Psoas muscle (tissue), 8 donors: ENCODE measurements around the gene MAP2K6. TPM values are rescaled to one million over a fixed set of nuclear protein-coding genes. Genes with fewer than 3 reads are reported as not detected.

ENCODE experiments used
- ATAC-seq, 4 donors: fragments of 200-7000 bp; cut with Tn5 transposase; one replicate each; pipeline ENCODE4 v1.9.1; 2020; ENCODE audit warnings: moderate library complexity in 3 of 4, mild to moderate bottlenecking in 2 of 4
- DNase-seq, 2 donors: peaks; one replicate each; pipeline ENCODE4 v3.0.0-alpha.2; 2020
- H3K27ac ChIP-seq: fragments of 200-600 bp; one replicate; pipeline ENCODE4 v1.8.0; 2022
- H3K27me3 ChIP-seq, 3 donors: fragments of 200-600 bp in 1 of 3; one replicate each; pipeline versions ENCODE4 v1.6.1 to v1.8.0; 2013 to 2022; ENCODE audit warnings: low read length in 2 of 3, mild to moderate bottlenecking in 2 of 3, moderate library complexity in 1 of 3; ENCODE audit not compliant: insufficient read depth in 3 of 3
- H3K36me3 ChIP-seq, 2 donors: fragments of 200-600 bp in 1 of 2; one replicate each; pipeline versions ENCODE4 v1.6.1 to v1.8.0; 2013 to 2022; ENCODE audit warnings: low read depth in 1 of 2, mild to moderate bottlenecking in 1 of 2, moderate library complexity in 1 of 2; ENCODE audit not compliant: insufficient read depth in 1 of 2
- H3K4me1 ChIP-seq: fragments of 200-600 bp; one replicate; pipeline ENCODE4 v1.8.0; 2022
- H3K4me3 ChIP-seq: fragments of 200-600 bp; one replicate; pipeline ENCODE4 v1.8.0; 2022; ENCODE audit warnings: mild to moderate bottlenecking
- H3K9me3 ChIP-seq: fragments of 200-600 bp; one replicate; pipeline ENCODE4 v1.8.0; 2022
- WGBS, 3 donors: extraction: QIAGEN DNeasy Blood & Tissue Kit; methylation state at CpG; one replicate each; pipeline versions ENCODE4 v1.1.6 to v1.1.7; 2013; 5-methylcytosine and 5-hydroxymethylcytosine counted together
- intact Hi-C, 2 donors: fragments of 100-400 bp; cut with DNase I; formaldehyde crosslinking; loops; one replicate each; pipeline versions ENCODE4 v1.11.0 to v1.14.2; 2022
- polyA plus RNA-seq, 3 donors: library from polyadenylated mRNA; stranded (reverse); fragments of 200-250 nt; gene quantifications; one replicate each; pipeline ENCODE4 v1.2.3, GENCODE V29; 2013
- total RNA-seq, 4 donors: library from RNA; stranded (reverse); fragmentation: NEBNext Ultra II Directional in 2 of 4; extraction: Animal tissue kit (Norgen Biotek cat#: 25700) in 2 of 4; gene quantifications; one replicate each; pipeline versions ENCODE4 v1.2.1 to v1.2.4, GENCODE V29; 2021 to 2023
- TF ChIP-seq, protein P1 (sequence below): fragments of 200-600 bp; IDR thresholded peaks from one replicate; pipeline ENCODE4 v1.8.0; 2022; ENCODE audit warnings: antibody characterized with exemption
- donor health status: healthy with polysubstance abuse.
- donor health status: DM: no; HTN: no; CAD: no; lungs with moderate emphysema.
- donor health status: Bipolar disorder and iron deficiency.
- donor health status: healthy.
- donor health status: DM: yes; HTN: yes; CAD: no.
- donor health status: DM: no; HTN: no; CAD: no.
- donor health status: DM: no; HTN: no; CAD: no.
- donor health status: DM: yes; HTN: yes; CAD: no.

Gene MAP2K6
- total and polyA plus RNA-seq, 7 donors, result 6.4 to 127 (median 50.0) TPM

DNA sequence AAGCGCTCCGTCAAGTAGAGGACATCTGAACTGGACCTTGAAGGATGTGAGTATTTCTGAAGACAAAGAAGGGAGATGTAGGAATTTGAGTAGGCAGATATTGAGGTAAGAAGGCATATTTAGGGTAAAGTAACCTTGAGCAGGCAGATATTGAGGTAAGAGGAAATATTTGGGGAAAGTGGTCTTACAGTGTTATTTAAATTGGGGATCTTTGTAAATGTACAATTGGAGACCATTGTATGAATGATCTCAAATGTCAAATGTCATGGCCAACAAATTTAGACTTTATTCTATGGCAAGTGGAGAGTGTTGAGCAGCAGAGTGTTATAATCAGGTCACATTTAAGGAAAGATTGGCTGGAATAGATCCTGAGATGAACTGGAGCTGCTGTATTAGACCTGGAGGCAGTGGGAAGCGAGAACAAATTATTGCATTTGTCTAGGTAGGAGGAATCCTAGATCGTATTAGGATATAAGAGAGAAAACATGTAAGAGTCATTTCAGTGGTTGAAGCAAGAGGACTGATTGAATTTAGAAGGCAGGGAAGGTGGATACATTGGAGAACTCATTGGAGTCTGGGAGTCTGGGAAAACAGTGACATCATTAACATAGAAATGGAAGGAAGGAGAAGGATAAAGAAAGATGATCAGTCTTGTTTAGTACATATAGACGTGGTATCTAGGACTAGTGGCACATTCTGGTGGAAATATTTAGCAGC lies 165.6 kb downstream of the MAP2K6 start:
- intact Hi-C loops, result loop anchor here in 1 of 2 donors (10.0 kb wide), 1 partner anchor 565 kb away; no protein-coding TSS in a partner anchor
- Histone ChIP-seq H3K36me3 (no peaks in the 10 kb centered on the region), H3K4me1 (no peaks in the 10 kb centered on the region), H3K27ac (no peak overlapping the region), H3K9me3 (no peaks in the 10 kb centered on the region), H3K27me3 (no peaks in the 10 kb centered on the region), H3K4me3 (no peak overlapping the region)
- DNase-seq, result no peak
- TF ChIP-seq, protein P1, sequence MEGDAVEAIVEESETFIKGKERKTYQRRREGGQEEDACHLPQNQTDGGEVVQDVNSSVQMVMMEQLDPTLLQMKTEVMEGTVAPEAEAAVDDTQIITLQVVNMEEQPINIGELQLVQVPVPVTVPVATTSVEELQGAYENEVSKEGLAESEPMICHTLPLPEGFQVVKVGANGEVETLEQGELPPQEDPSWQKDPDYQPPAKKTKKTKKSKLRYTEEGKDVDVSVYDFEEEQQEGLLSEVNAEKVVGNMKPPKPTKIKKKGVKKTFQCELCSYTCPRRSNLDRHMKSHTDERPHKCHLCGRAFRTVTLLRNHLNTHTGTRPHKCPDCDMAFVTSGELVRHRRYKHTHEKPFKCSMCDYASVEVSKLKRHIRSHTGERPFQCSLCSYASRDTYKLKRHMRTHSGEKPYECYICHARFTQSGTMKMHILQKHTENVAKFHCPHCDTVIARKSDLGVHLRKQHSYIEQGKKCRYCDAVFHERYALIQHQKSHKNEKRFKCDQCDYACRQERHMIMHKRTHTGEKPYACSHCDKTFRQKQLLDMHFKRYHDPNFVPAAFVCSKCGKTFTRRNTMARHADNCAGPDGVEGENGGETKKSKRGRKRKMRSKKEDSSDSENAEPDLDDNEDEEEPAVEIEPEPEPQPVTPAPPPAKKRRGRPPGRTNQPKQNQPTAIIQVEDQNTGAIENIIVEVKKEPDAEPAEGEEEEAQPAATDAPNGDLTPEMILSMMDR, result no peak
- no peak for ATAC-seq
- WGBS, 3 donors, result 86 to 89% (median 88%) methylated on average over 5 of the region's 5 CpGs

- ATAC-seq (no peak), DNase-seq (no peak)
- peak overlapping the region; percentile 28 for H3K4me3 ChIP-seq
- H3K27me3 ChIP-seq, result no peaks in the 10 kb centered on the region
- H3K27ac ChIP-seq, result no peak overlapping the region
- H3K4me1 ChIP-seq, result no peaks in the 10 kb centered on the region
- H3K9me3 ChIP-seq, result no peaks in the 10 kb centered on the region
- 51 to 63% (median 58%) methylated on average over 18 of the region's 18 CpGs for WGBS, 3 donors
- intact Hi-C loops, result no loop called here
- no peaks in the 10 kb centered on the region for H3K36me3 ChIP-seq
- TF ChIP-seq, protein P1, result no peak
These were observed 166.8 kb downstream of the MAP2K6 start for GRCh38 chr17:69581061-69581961.

DNA sequence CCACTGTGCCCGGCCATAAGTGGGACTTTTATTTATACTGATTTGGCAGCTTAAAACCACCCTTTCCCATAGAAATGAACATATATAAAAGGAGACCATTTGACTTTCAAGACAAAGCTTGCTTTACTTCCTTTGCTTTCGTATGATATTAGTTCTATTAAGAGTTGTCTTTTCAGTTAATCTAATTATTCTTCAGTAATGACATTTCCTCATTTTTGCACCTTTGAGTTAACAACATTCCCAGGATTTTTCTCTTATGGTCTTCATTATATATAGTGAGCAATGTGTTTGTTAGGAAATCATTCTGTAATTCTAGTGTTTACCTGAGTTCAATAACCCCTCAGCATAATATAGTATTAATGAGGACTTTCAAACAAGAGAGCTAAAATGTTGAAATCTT lies 173.8 kb downstream of the MAP2K6 start:
- Histone ChIP-seq H3K27me3 (no peaks in the 10 kb centered on the region), H3K4me1 (no peaks in the 10 kb centered on the region), H3K27ac (no peak overlapping the region), H3K36me3 (no peaks in the 10 kb centered on the region), H3K9me3 (no peaks in the 10 kb centered on the region), H3K4me3 (no peak overlapping the region)
- 32 to 65% (median 60%) methylated on average over 2 of the region's 2 CpGs for WGBS, 3 donors
- TF ChIP-seq, protein P1, result no peak
- DNase-seq (no peak), ATAC-seq (no peak)
- intact Hi-C loops, result no loop called here

GRCh38 chr17:69588827-69589239 lies 174.3 kb downstream of the MAP2K6 start:
- TF ChIP-seq, protein P1, result no peak

More at GRCh38 chr17:69588827-69589239, 174.3 kb downstream of the MAP2K6 start:
- DNase-seq (no peak), ATAC-seq (no peak)
- no peaks in the 10 kb centered on the region for H3K36me3 ChIP-seq
- H3K4me3 ChIP-seq, result no peak overlapping the region
- intact Hi-C loops, result no loop called here
- WGBS, 3 donors, result 50 to 51% (median 50%) methylated on average over 5 of the region's 5 CpGs
- no peaks in the 10 kb centered on the region for H3K27me3 ChIP-seq
- no peaks in the 10 kb centered on the region for H3K9me3 ChIP-seq
- H3K27ac ChIP-seq, result no peak overlapping the region
- H3K4me1 ChIP-seq, result no peaks in the 10 kb centered on the region
